B cell (primary cell): ENCODE data around the gene RNF181.

Experiments used
- CTCF ChIP-seq: fragments of 200-600 bp; IDR thresholded peaks from one replicate; pipeline ENCODE4 v1.8.0; 2022; ENCODE audit warnings: antibody characterized with exemption, mild to moderate bottlenecking
- EZH2 ChIP-seq: IDR thresholded peaks from 2 replicates; pipeline ENCODE4 v1.6.1; 2012; ENCODE audit warnings: borderline replicate concordance, low read depth, mild to moderate bottlenecking, moderate library complexity, low read length; ENCODE audit not compliant: insufficient read depth, poor library complexity, severe bottlenecking

DNA sequence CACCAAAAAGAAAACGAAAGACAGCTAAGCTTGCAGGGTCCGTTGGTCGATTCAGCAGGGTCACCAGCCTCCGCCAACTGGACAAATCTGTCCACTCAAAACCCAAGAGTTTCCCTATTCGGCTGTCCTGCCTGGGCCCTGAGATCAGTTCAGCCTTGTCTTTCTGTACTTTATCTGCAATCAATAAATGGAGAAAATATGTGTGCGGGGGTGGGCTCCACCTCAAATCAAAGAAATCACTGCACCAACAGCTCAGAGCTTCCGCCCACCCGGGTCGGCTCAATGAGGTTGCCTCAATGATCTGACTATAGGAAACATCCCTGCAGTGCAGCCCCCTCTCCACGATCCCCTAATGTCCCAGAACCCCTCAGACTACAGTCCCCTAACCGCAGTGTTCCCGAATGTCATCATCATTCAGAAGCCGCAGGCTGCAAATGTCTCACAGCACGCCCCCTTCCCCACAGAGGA lies 34.7 kb upstream of the RNF181 start:
- no peak for TF ChIP-seq EZH2
- TF ChIP-seq CTCF: no peak
